Keratinocyte (primary cell): ENCODE results near the gene HABP4. TPM values are rescaled to one million over a fixed set of nuclear protein-coding genes. Genes with fewer than 3 reads are reported as not detected.

Source experiments
- DNase-seq: peaks from one replicate; pipeline ENCODE4 v3.0.0-alpha.2; 2011; ENCODE audit warnings: low read depth, missing footprints, low spot score
- FAIRE-seq: peaks from 2 replicates; lab custom pipeline; 2011; peaks lifted over from hg19 to GRCh38; lab: Jason Lieb, UNC
- H2AFZ ChIP-seq: 2 replicates; pipeline ENCODE4 v1.6.0; 2012; ENCODE audit warnings: low read length, control low read depth, inconsistent platforms; ENCODE audit not compliant: control insufficient read depth
- H3K27ac ChIP-seq: 2 replicates; pipeline ENCODE4 v1.5.1; 2011; ENCODE audit warnings: low read length; ENCODE audit not compliant: control insufficient read depth, insufficient read depth
- H3K27me3 ChIP-seq: 3 replicates; pipeline ENCODE4 v1.6.0; 2011; ENCODE audit warnings: low read length; ENCODE audit not compliant: control insufficient read depth, insufficient read depth; ENCODE audit errors: extremely low read depth
- H3K36me3 ChIP-seq, 2 experiments: 2 replicates in 1 of 2; 3 replicates in 1 of 2; pipeline ENCODE4 v1.5.1; 2011; ENCODE audit warnings: low read length in 2 of 2, mild to moderate bottlenecking in 1 of 2; ENCODE audit not compliant: control insufficient read depth in 2 of 2, insufficient read depth in 2 of 2; ENCODE audit errors: extremely low read depth in 1 of 2
- H3K4me1 ChIP-seq: 3 replicates; pipeline ENCODE4 v1.5.1; 2011; ENCODE audit warnings: low read length; ENCODE audit not compliant: control insufficient read depth, insufficient read depth; ENCODE audit errors: extremely low read depth
- H3K4me2 ChIP-seq: 3 replicates; pipeline ENCODE4 v1.6.0; 2011; ENCODE audit warnings: low read depth, low read length; ENCODE audit not compliant: control insufficient read depth, insufficient read depth; ENCODE audit errors: extremely low read depth
- H3K4me3 ChIP-seq, 3 experiments: fragments of 200-600 bp in 1 of 3; sonication (generic) in 1 of 3; 2 replicates in 2 of 3; 3 replicates in 1 of 3; pipeline ENCODE4 v1.5.1; 2011 to 2016; ENCODE audit warnings: low read length in 3 of 3, mild to moderate bottlenecking in 3 of 3, control low read depth in 2 of 3, inconsistent platforms in 1 of 3, low read depth in 1 of 3, mixed read lengths in 1 of 3, mixed run types in 1 of 3, moderate library complexity in 1 of 3; ENCODE audit not compliant: control insufficient read depth in 2 of 3, insufficient read depth in 2 of 3; ENCODE audit errors: extremely low read depth in 1 of 3
- H3K79me2 ChIP-seq: 2 replicates; pipeline ENCODE4 v1.6.0; 2012; ENCODE audit warnings: low read length; ENCODE audit not compliant: control insufficient read depth, insufficient read depth
- H3K9ac ChIP-seq: 3 replicates; pipeline ENCODE4 v1.6.0; 2011; ENCODE audit warnings: low read length; ENCODE audit not compliant: control insufficient read depth, insufficient read depth; ENCODE audit errors: extremely low read depth
- H3K9me1 ChIP-seq: 3 replicates; pipeline ENCODE4 v1.6.0; 2011; ENCODE audit warnings: low read length; ENCODE audit not compliant: control insufficient read depth, insufficient read depth; ENCODE audit errors: extremely low read depth
- H3K9me3 ChIP-seq: 2 replicates; pipeline ENCODE4 v1.5.1; 2012; ENCODE audit warnings: low read depth, low read length; ENCODE audit not compliant: control insufficient read depth
- H4K20me1 ChIP-seq: 3 replicates; pipeline ENCODE4 v1.6.0; 2011; ENCODE audit warnings: low read length; ENCODE audit not compliant: control insufficient read depth, insufficient read depth; ENCODE audit errors: extremely low read depth
- EZH2 ChIP-seq: IDR thresholded peaks from one replicate; pipeline ENCODE4 v1.6.1; 2012; ENCODE audit warnings: inconsistent platforms, mild to moderate bottlenecking, low read length, moderate library complexity
- dilution Hi-C: fragments of 300-500 bp; cut with MboI; formaldehyde crosslinking; loops from one replicate; pipeline ENCODE4 v1.7.0; 2020; ENCODE audit warnings: low sequenced_read_pairs; ENCODE audit not compliant: extremely low pct_ligation_motif_present
- polyA plus RNA-seq, 5 experiments: library from polyadenylated mRNA; depleted of rRNA in 3 of 5; stranded (reverse) in 3 of 5; stranded (forward) in 1 of 5; unstranded in 1 of 5; fragments of >200 nt; gene quantifications; 1 replicate in 1 of 5; 2 replicates in 3 of 5; 3 replicates in 1 of 5; pipeline versions ENCODE4 v1.2.1 to v1.2.3, GENCODE V29; 2011 to 2012; ENCODE audit warnings: missing spikeins in 2 of 5, low read depth in 1 of 5, low replicate concordance in 1 of 5
- TF ChIP-seq, protein P1 (sequence below), 3 experiments: IDR thresholded peaks in 1 of 3; conservative IDR thresholded peaks in 1 of 3; optimal IDR thresholded peaks in 1 of 3; 2 replicates in 2 of 3; 3 replicates in 1 of 3; pipeline versions ENCODE3 to v1.5.1; 2011; ENCODE audit warnings: low read length in 3 of 3, mild to moderate bottlenecking in 3 of 3, moderate library complexity in 2 of 3, control low read depth in 1 of 3, inconsistent platforms in 1 of 3; ENCODE audit not compliant: insufficient read depth in 2 of 3; ENCODE audit errors: extremely low read depth in 1 of 3

Gene HABP4
- polyA plus RNA-seq, 1 donor (not counting 4 experiments of a cell fraction or from before 2014, with no cell fraction given), result 6.8 TPM

DNA sequence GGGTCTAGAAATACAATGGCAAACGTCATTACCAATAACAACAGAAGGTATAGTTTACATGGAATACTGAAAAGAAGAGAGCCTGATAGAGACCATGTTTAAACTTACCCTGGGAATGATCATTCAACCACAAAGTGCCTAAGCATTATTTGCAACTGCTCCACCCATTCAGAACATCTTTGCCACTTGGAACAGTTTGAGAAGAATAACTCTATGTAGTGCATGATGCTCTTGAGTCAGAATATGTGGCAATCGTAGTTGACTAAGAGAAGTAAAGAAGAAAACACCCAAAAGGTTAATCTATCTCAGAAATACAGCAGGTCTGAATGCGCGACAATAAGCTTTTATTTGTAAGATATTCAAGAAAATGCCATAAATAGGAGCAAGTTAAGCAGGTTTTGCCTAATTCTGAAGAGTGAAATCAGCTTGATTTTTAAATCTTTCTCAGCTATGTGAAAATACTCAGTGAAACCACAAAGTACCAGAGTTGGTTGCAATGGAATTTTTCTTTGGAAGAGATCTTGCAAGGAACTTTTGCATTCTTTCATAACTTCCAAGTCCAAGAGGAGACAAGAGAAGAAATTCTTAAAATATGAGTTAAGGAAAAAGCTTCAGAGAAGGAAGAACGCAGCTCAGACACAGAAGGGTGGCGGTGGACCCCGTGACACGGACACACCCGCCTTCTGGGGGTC is 64.3 kb downstream of the HABP4 start:
- no peak for FAIRE-seq
- H3K36me3 ChIP-seq, result peaks cover 0 to 4% of the 10 kb centered on the region in 2 experiments
- no peak overlapping the region for H3K4me2 ChIP-seq
- H3K27me3 ChIP-seq, result no peaks in the 10 kb centered on the region
- H3K9me1 ChIP-seq, result no peaks in the 10 kb centered on the region
- H3K79me2 ChIP-seq, result no peaks in the 10 kb centered on the region
- no peak overlapping the region for H3K4me3 ChIP-seq
- dilution Hi-C loops, result no loop called here
- no peak for DNase-seq
- H4K20me1 ChIP-seq, result no peaks in the 10 kb centered on the region
- TF ChIP-seq EZH2, result no peak
- TF ChIP-seq, protein P1, sequence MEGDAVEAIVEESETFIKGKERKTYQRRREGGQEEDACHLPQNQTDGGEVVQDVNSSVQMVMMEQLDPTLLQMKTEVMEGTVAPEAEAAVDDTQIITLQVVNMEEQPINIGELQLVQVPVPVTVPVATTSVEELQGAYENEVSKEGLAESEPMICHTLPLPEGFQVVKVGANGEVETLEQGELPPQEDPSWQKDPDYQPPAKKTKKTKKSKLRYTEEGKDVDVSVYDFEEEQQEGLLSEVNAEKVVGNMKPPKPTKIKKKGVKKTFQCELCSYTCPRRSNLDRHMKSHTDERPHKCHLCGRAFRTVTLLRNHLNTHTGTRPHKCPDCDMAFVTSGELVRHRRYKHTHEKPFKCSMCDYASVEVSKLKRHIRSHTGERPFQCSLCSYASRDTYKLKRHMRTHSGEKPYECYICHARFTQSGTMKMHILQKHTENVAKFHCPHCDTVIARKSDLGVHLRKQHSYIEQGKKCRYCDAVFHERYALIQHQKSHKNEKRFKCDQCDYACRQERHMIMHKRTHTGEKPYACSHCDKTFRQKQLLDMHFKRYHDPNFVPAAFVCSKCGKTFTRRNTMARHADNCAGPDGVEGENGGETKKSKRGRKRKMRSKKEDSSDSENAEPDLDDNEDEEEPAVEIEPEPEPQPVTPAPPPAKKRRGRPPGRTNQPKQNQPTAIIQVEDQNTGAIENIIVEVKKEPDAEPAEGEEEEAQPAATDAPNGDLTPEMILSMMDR (optimal IDR thresholded peaks at IDR 0.05 in 1 of 3, IDR thresholded peaks at IDR 0.05 in 1 of 3, conservative IDR thresholded peaks at IDR 0.05 in 1 of 3; ENCODE audit: extremely low read depth in 1 of 3, insufficient read depth in 2 of 3, low read length in 3 of 3), result no peak
- H2AFZ ChIP-seq, result no peak overlapping the region
- no peak overlapping the region for H3K27ac ChIP-seq
- H3K9ac ChIP-seq, result no peak overlapping the region
- no peaks in the 10 kb centered on the region for H3K9me3 ChIP-seq
- no peaks in the 10 kb centered on the region for H3K4me1 ChIP-seq

DNA sequence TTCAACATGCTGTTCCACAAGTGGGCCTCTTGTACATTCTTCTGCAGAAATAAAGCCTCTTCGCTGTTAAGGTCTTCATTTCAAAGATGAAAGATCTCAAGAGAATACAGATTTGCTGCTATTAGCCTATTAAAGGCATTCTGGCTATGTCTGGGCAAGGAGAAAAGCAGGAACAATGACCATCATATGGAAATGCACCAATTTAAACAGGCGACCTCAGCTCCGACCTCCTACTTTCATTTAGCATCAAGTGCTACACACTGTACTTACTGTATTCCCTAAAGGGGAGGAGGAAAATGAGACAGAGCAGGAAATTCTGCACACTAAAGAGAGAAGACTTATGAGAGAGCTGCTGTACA is 64.8 kb downstream of the HABP4 start:
- H3K9ac ChIP-seq, result no peak overlapping the region
- no peak overlapping the region for H3K4me3 ChIP-seq
- FAIRE-seq (no peak), DNase-seq (no peak)
- TF ChIP-seq EZH2, result no peak
- TF ChIP-seq, protein P1 (optimal IDR thresholded peaks at IDR 0.05 in 1 of 3, IDR thresholded peaks at IDR 0.05 in 1 of 3, conservative IDR thresholded peaks at IDR 0.05 in 1 of 3; ENCODE audit: extremely low read depth in 1 of 3, insufficient read depth in 2 of 3, low read length in 3 of 3), result no peak
- H3K4me2 ChIP-seq, result no peak overlapping the region
- no peaks in the 10 kb centered on the region for H3K4me1 ChIP-seq
- H3K36me3 ChIP-seq, result peaks cover 0 to 4% of the 10 kb centered on the region in 2 experiments
- no peaks in the 10 kb centered on the region for H4K20me1 ChIP-seq
- H3K27me3 ChIP-seq, result no peaks in the 10 kb centered on the region
- no peaks in the 10 kb centered on the region for H3K9me3 ChIP-seq
- no peak overlapping the region for H3K27ac ChIP-seq
- dilution Hi-C loops, result no loop called here
- H3K79me2 ChIP-seq, result no peaks in the 10 kb centered on the region
- H2AFZ ChIP-seq, result no peak overlapping the region
- no peaks in the 10 kb centered on the region for H3K9me1 ChIP-seq
